Kidney (tissue), 14 donors: ENCODE data around the gene WNK4. TPM values are rescaled to one million over a fixed set of nuclear protein-coding genes. Genes with fewer than 3 reads are reported as not detected.

Source experiments
- DNase-seq, 5 donors: peaks; one replicate each; pipeline ENCODE4 v3.0.0-alpha.2; 2013 to 2020
- FAIRE-seq: peaks from 2 replicates; lab custom pipeline; 2012; peaks lifted over from hg19 to GRCh38; lab: Jason Lieb, UNC
- H3K27ac ChIP-seq, 2 donors: one replicate each; pipeline ENCODE4 v1.7.0; 2013; ENCODE audit warnings: low read depth in 2 of 2, low read length in 2 of 2, inconsistent platforms in 1 of 2
- H3K27me3 ChIP-seq: one replicate; pipeline ENCODE4 v1.7.1; 2013; ENCODE audit warnings: low read length, inconsistent platforms; ENCODE audit not compliant: control insufficient read depth, insufficient read depth
- H3K36me3 ChIP-seq, 3 donors: one replicate each; pipeline versions ENCODE4 v1.7.0 to v1.7.1; 2013; ENCODE audit warnings: low read length in 3 of 3, control low read depth in 1 of 3, inconsistent platforms in 1 of 3; ENCODE audit not compliant: insufficient read depth in 3 of 3, control insufficient read depth in 2 of 3
- H3K4me1 ChIP-seq, 3 donors: one replicate each; pipeline versions ENCODE4 v1.7.0 to v1.7.1; 2013; ENCODE audit warnings: low read length in 3 of 3, inconsistent platforms in 1 of 3, low read depth in 1 of 3; ENCODE audit not compliant: control insufficient read depth in 2 of 3, insufficient read depth in 2 of 3
- H3K4me3 ChIP-seq, 3 donors: one replicate each; pipeline versions ENCODE4 v1.7.0 to v1.8.1; 2013; ENCODE audit warnings: low read length in 3 of 3, control low read depth in 1 of 3, inconsistent platforms in 1 of 3
- H3K9ac ChIP-seq, 3 donors: one replicate each; pipeline versions ENCODE4 v1.7.0 to v1.7.1; 2013; ENCODE audit warnings: low read length in 3 of 3, control low read depth in 1 of 3, inconsistent platforms in 1 of 3
- H3K9me3 ChIP-seq, 3 donors: one replicate each; pipeline versions ENCODE4 v1.7.0 to v1.7.1; 2013; ENCODE audit warnings: low read length in 3 of 3, control low read depth in 1 of 3, inconsistent platforms in 1 of 3; ENCODE audit not compliant: control insufficient read depth in 2 of 3, insufficient read depth in 1 of 3
- CTCF ChIP-seq: IDR thresholded peaks from 3 replicates; pipeline ENCODE4 v1.5.1; 2012; ENCODE audit warnings: mild to moderate bottlenecking, moderate library complexity, borderline replicate concordance; ENCODE audit not compliant: insufficient read depth; ENCODE audit errors: extremely low read depth
- intact Hi-C: fragments of 100-400 bp; cut with DNase I; formaldehyde crosslinking; loops from one replicate; pipeline ENCODE4 v1.11.1; 2022
- polyA plus RNA-seq: library from polyadenylated mRNA; stranded (reverse); fragments of 350-450 nt; fragmentation: Illumina TruSeq; extraction: RNeasy Lipid Tissue Mini Kit (QIAGEN cat#74804); gene quantifications from one replicate; pipeline ENCODE4 v1.2.3, GENCODE V29; 2014; ENCODE audit warnings: low read depth, low replicate concordance; ENCODE audit not compliant: insufficient read depth
- total RNA-seq: library from RNA; stranded (reverse); fragmentation: NEBNext Ultra II Directional; extraction: Animal tissue kit (Norgen Biotek cat#: 25700); gene quantifications from one replicate; pipeline ENCODE4 v1.2.1, GENCODE V29; 2021
- donor health status: control.
- donor health status: control.
- donor health status: control.
- donor health status: control.
- donor health status: control.
- donor health status: DM: yes; HTN: yes; CAD: no.
- donor health status: Normal renal cell carcinoma (clear cell type).

WNK4 gene
- total and polyA plus RNA-seq, 2 donors from 2014 or later = 14.9 to 26.4 TPM

- peak in 1 of 5 donors; percentile 65 for DNase-seq
- Histone ChIP-seq H3K9me3 (no peaks in the 10 kb centered on the region), H3K27me3 (peaks cover 44% of the 10 kb centered on the region), H3K27ac (peak overlapping the region; percentile 75 to 82), H3K4me3 (peak overlapping the region in 1 of 3 donors; percentile 79), H3K9ac (peak overlapping the region in 1 of 3 donors; percentile 88), H3K36me3 (peaks cover 0 to 13% (median 3%) of the 10 kb centered on the region in 3 donors), H3K4me1 (peaks cover 0 to 10% (median 2%) of the 10 kb centered on the region in 3 donors)
- no peak for TF ChIP-seq CTCF
- no peak for FAIRE-seq
- intact Hi-C loops = no loop called here
Observed at GRCh38 chr17:42783791-42784138, 3.4 kb downstream of the WNK4 start.

GRCh38 chr17:42784409-42784808 is 4.0 kb downstream of the WNK4 start:
- intact Hi-C loops = no loop called here
- FAIRE-seq = no peak
- H3K27me3 ChIP-seq = peaks cover 44% of the 10 kb centered on the region

GRCh38 chr17:42784811-42785592 is 4.6 kb downstream of the WNK4 start:
- peak in 2 of 5 donors; percentile 52 to 66 for DNase-seq
- intact Hi-C loops = no loop called here
- Histone ChIP-seq H3K36me3 (peaks cover 0 to 8% (median 0%) of the 10 kb centered on the region in 3 donors), H3K9me3 (no peaks in the 10 kb centered on the region), H3K4me3 (peak overlapping the region in 1 of 3 donors; percentile 79), H3K27ac (peak overlapping the region; percentile 55 to 60), H3K9ac (peak overlapping the region in 1 of 3 donors; percentile 58), H3K27me3 (peaks cover 44% of the 10 kb centered on the region), H3K4me1 (peaks cover 0 to 8% (median 2%) of the 10 kb centered on the region in 3 donors)
- TF ChIP-seq CTCF = no peak
- FAIRE-seq = no peak

More at GRCh38 chr17:42784409-42784808, 4.0 kb downstream of the WNK4 start:
- H3K9ac ChIP-seq = peak overlapping the region in 1 of 3 donors; percentile 58
- no peaks in the 10 kb centered on the region for H3K9me3 ChIP-seq
- TF ChIP-seq CTCF = no peak
- DNase-seq = peak in 1 of 5 donors; percentile 67
- peak overlapping the region in 1 of 3 donors; percentile 79 for H3K4me3 ChIP-seq
- H3K4me1 ChIP-seq = peaks cover 0 to 10% (median 2%) of the 10 kb centered on the region in 3 donors
- H3K27ac ChIP-seq = peak overlapping the region in 1 of 2 donors; percentile 67
- peaks cover 0 to 8% (median 0%) of the 10 kb centered on the region in 3 donors for H3K36me3 ChIP-seq
